ENCODE data around the gene AKR1C1. TPM values are rescaled to one million over a fixed set of nuclear protein-coding genes. Genes with fewer than 3 reads are reported as not detected.
"Not testable (repeated sequence)": the region's sequence is repeated elsewhere in the genome, so short reads cannot be mapped to it uniquely, and the experiment has no call there.

The AKR1C1 gene
- polyA plus RNA-seq (2013): 8.9 TPM

- H3K4me1 ChIP-seq (ENCODE audit: control extremely low read depth in 1 of 4, control insufficient read depth in 4 of 4, insufficient read depth in 4 of 4, low read length in 3 of 4); H3K9me3 ChIP-seq (ENCODE audit: control extremely low read depth in 1 of 5, control insufficient read depth in 4 of 5, insufficient read depth in 2 of 5, low read depth in 1 of 5, low read length in 4 of 5); H3K27me3 ChIP-seq (replicated peaks in 2 of 5; ENCODE audit: control insufficient read depth in 4 of 5, insufficient read depth in 5 of 5, low read length in 4 of 5); CTCF ChIA-PET; POLR2A ChIA-PET; H3K36me3 ChIP-seq (ENCODE audit: control insufficient read depth in 4 of 4, insufficient read depth in 4 of 4, low read length in 3 of 4); H3K4me3 ChIP-seq (ENCODE audit: control insufficient read depth in 1 of 7, extremely low read depth in 1 of 7, insufficient read depth in 4 of 7, low read depth in 2 of 7, low read length in 6 of 7); H3K27ac ChIP-seq (ENCODE audit: insufficient read depth in 1 of 2, low read depth in 1 of 2, low read length in 2 of 2, poor library complexity in 1 of 2, severe bottlenecking in 2 of 2): not testable (repeated sequence)
- peak in 1 of 3 donors; percentile 41 for DNase-seq
- WGBS (ENCODE audit: insufficient coverage): no CpG with 5 or more reads among the region's 7 CpGs
Observed at GRCh38 chr10:4962876-4963814, at the start of gene AKR1C1. Gene AKR1C1, plus strand, starts transcription at chr10:4963415. Its CDS starts 30 bp downstream, at chr10:4963445.

- no peaks in the 10 kb centered on the region for H3K27me3 ChIP-seq (replicated peaks in 2 of 5; ENCODE audit: control insufficient read depth in 4 of 5, insufficient read depth in 5 of 5, low read length in 4 of 5)
- POLR2A ChIA-PET: no interaction called here
- 93% methylated on average over 2 of the region's 6 CpGs for WGBS (ENCODE audit: insufficient coverage)
- H3K27ac ChIP-seq (ENCODE audit: insufficient read depth in 1 of 2, low read depth in 1 of 2, low read length in 2 of 2, poor library complexity in 1 of 2, severe bottlenecking in 2 of 2): no peak overlapping the region
- CTCF ChIA-PET: no interaction called here
- peaks cover 0 to 4% (median 0%) of the 10 kb centered on the region in 5 experiments for H3K9me3 ChIP-seq (ENCODE audit: control extremely low read depth in 1 of 5, control insufficient read depth in 4 of 5, insufficient read depth in 2 of 5, low read depth in 1 of 5, low read length in 4 of 5)
- no peak for DNase-seq
- no peak overlapping the region for H3K4me3 ChIP-seq (ENCODE audit: control insufficient read depth in 1 of 7, extremely low read depth in 1 of 7, insufficient read depth in 4 of 7, low read depth in 2 of 7, low read length in 6 of 7)
- no peaks in the 10 kb centered on the region for H3K4me1 ChIP-seq (ENCODE audit: control extremely low read depth in 1 of 4, control insufficient read depth in 4 of 4, insufficient read depth in 4 of 4, low read length in 3 of 4)
- peaks cover 0 to 6% (median 3%) of the 10 kb centered on the region in 4 experiments for H3K36me3 ChIP-seq (ENCODE audit: control insufficient read depth in 4 of 4, insufficient read depth in 4 of 4, low read length in 3 of 4)
Observed at GRCh38 chr10:4914213-4914850, 48.9 kb upstream of the AKR1C1 start.

DNA sequence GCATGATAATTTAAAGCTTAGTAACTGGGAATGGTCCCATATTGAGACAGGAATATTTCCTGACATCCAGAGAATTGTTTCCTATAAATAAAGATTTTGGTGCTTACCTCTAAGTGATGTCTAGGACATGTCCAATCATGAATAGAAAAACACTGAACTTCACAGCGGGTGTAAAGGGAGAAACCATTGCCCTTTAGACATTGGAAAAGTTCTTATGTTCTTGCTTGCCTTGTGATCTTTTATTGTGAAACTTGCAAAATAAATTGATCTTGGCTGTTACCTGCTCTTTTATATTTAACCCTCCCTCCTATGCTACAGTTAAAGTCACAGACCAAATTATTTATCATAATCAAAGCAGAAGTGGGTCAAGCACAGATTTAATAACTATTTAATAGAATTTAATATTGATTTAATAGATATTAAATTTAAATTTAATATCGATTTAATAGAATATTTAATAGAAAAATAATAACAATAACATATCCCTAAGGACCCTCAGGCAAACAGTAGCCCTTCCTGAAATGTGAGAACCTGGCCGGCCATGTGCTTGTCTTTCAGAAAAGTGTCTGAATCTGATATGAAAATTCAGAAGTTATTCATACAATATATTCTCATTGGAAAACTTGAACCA lies 47.0 kb upstream of the AKR1C1 start:
- H3K9me3 ChIP-seq (ENCODE audit: control extremely low read depth in 1 of 5, control insufficient read depth in 4 of 5, insufficient read depth in 2 of 5, low read depth in 1 of 5, low read length in 4 of 5): no peaks in the 10 kb centered on the region
- WGBS (ENCODE audit: insufficient coverage): 100% methylated on average over 1 of the region's 3 CpGs
- CTCF ChIA-PET: interaction anchor here (0.6 kb wide), 1 partner anchor 711 kb away, joined by 3 read pairs; no protein-coding TSS in a partner anchor
- POLR2A ChIA-PET: no interaction called here
- H3K36me3 ChIP-seq (ENCODE audit: control insufficient read depth in 4 of 4, insufficient read depth in 4 of 4, low read length in 3 of 4): peaks cover 0 to 3% (median under 1%) of the 10 kb centered on the region in 4 experiments
- DNase-seq: no peak
- no peak overlapping the region for H3K27ac ChIP-seq (ENCODE audit: insufficient read depth in 1 of 2, low read depth in 1 of 2, low read length in 2 of 2, poor library complexity in 1 of 2, severe bottlenecking in 2 of 2)
- H3K27me3 ChIP-seq (replicated peaks in 2 of 5; ENCODE audit: control insufficient read depth in 4 of 5, insufficient read depth in 5 of 5, low read length in 4 of 5): no peaks in the 10 kb centered on the region
- no peaks in the 10 kb centered on the region for H3K4me1 ChIP-seq (ENCODE audit: control extremely low read depth in 1 of 4, control insufficient read depth in 4 of 4, insufficient read depth in 4 of 4, low read length in 3 of 4)
- H3K4me3 ChIP-seq (ENCODE audit: control insufficient read depth in 1 of 7, extremely low read depth in 1 of 7, insufficient read depth in 4 of 7, low read depth in 2 of 7, low read length in 6 of 7): no peak overlapping the region

DNA sequence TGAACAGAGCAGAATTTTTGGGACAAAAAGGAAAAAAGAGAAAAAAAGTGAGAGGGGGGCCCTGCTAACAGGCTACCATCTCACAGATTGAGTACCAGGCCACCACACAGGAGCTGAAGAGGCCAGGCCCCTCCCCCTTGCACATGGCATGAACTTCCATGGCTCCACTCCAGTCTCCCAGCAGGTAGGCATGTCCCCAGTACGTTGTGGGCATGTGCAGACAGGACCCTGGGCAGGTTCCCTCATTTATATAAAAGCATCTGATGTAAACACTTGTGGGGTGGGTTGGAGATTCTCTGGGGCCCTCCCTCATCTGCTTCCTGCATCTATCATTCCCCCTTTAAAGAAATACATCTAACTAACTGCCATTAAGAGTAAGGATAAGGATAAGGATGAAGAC lies 45.0 kb upstream of the AKR1C1 start:
- CTCF ChIA-PET: no interaction called here
- POLR2A ChIA-PET: no interaction called here
- WGBS (ENCODE audit: insufficient coverage): no CpG with 5 or more reads among the region's 1 CpG
- Histone ChIP-seq H3K27me3 (replicated peaks in 2 of 5; ENCODE audit: control insufficient read depth in 4 of 5, insufficient read depth in 5 of 5, low read length in 4 of 5) (no peaks in the 10 kb centered on the region), H3K4me1 (ENCODE audit: control extremely low read depth in 1 of 4, control insufficient read depth in 4 of 4, insufficient read depth in 4 of 4, low read length in 3 of 4) (no peaks in the 10 kb centered on the region), H3K9me3 (ENCODE audit: control extremely low read depth in 1 of 5, control insufficient read depth in 4 of 5, insufficient read depth in 2 of 5, low read depth in 1 of 5, low read length in 4 of 5) (no peaks in the 10 kb centered on the region), H3K36me3 (ENCODE audit: control insufficient read depth in 4 of 4, insufficient read depth in 4 of 4, low read length in 3 of 4) (peaks cover 0 to 3% (median 0%) of the 10 kb centered on the region in 4 experiments), H3K27ac (ENCODE audit: insufficient read depth in 1 of 2, low read depth in 1 of 2, low read length in 2 of 2, poor library complexity in 1 of 2, severe bottlenecking in 2 of 2) (no peak overlapping the region), H3K4me3 (ENCODE audit: control insufficient read depth in 1 of 7, extremely low read depth in 1 of 7, insufficient read depth in 4 of 7, low read depth in 2 of 7, low read length in 6 of 7) (no peak overlapping the region)
- no peak for DNase-seq

DNA sequence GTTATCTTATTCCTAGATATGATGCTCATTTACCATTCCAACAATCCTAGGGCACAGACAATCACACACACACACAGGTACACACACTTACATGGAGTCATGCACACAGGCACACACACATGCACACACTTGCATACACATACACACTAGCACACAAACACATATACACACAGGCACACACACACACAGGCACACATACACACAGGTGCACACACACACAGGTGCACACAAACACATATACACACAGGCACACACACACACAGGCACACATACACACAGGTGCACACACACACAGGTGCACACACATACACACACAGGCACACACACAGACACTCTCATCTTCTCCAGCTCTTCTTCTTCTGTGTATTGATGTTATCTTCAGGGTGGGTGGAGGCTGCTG lies 38.7 kb upstream of the AKR1C1 start:
- POLR2A ChIA-PET; H3K4me1 ChIP-seq (ENCODE audit: control extremely low read depth in 1 of 4, control insufficient read depth in 4 of 4, insufficient read depth in 4 of 4, low read length in 3 of 4); H3K27me3 ChIP-seq (replicated peaks in 2 of 5; ENCODE audit: control insufficient read depth in 4 of 5, insufficient read depth in 5 of 5, low read length in 4 of 5); H3K36me3 ChIP-seq (ENCODE audit: control insufficient read depth in 4 of 4, insufficient read depth in 4 of 4, low read length in 3 of 4); DNase-seq; CTCF ChIA-PET; H3K4me3 ChIP-seq (ENCODE audit: control insufficient read depth in 1 of 7, extremely low read depth in 1 of 7, insufficient read depth in 4 of 7, low read depth in 2 of 7, low read length in 6 of 7); H3K27ac ChIP-seq (ENCODE audit: insufficient read depth in 1 of 2, low read depth in 1 of 2, low read length in 2 of 2, poor library complexity in 1 of 2, severe bottlenecking in 2 of 2): not testable (repeated sequence)
- peaks cover 0 to 17% (median 0%) of the 10 kb centered on the region in 5 experiments for H3K9me3 ChIP-seq (ENCODE audit: control extremely low read depth in 1 of 5, control insufficient read depth in 4 of 5, insufficient read depth in 2 of 5, low read depth in 1 of 5, low read length in 4 of 5)

GRCh38 chr10:4926400-4926799 lies 36.8 kb upstream of the AKR1C1 start:
- Histone ChIP-seq H3K36me3 (ENCODE audit: control insufficient read depth in 4 of 4, insufficient read depth in 4 of 4, low read length in 3 of 4) (peaks cover 0 to 5% (median 0%) of the 10 kb centered on the region in 4 experiments), H3K4me3 (ENCODE audit: control insufficient read depth in 1 of 7, extremely low read depth in 1 of 7, insufficient read depth in 4 of 7, low read depth in 2 of 7, low read length in 6 of 7) (no peak overlapping the region), H3K9me3 (ENCODE audit: control extremely low read depth in 1 of 5, control insufficient read depth in 4 of 5, insufficient read depth in 2 of 5, low read depth in 1 of 5, low read length in 4 of 5) (peaks cover 0 to 17% (median 0%) of the 10 kb centered on the region in 5 experiments), H3K27ac (ENCODE audit: insufficient read depth in 1 of 2, low read depth in 1 of 2, low read length in 2 of 2, poor library complexity in 1 of 2, severe bottlenecking in 2 of 2) (no peak overlapping the region), H3K4me1 (ENCODE audit: control extremely low read depth in 1 of 4, control insufficient read depth in 4 of 4, insufficient read depth in 4 of 4, low read length in 3 of 4) (peaks cover 0 to 4% (median 2%) of the 10 kb centered on the region in 4 experiments), H3K27me3 (replicated peaks in 2 of 5; ENCODE audit: control insufficient read depth in 4 of 5, insufficient read depth in 5 of 5, low read length in 4 of 5) (no peaks in the 10 kb centered on the region)
- no peak for DNase-seq
- ChIA-PET POLR2A (no interaction called here), CTCF (no interaction called here)

DNA sequence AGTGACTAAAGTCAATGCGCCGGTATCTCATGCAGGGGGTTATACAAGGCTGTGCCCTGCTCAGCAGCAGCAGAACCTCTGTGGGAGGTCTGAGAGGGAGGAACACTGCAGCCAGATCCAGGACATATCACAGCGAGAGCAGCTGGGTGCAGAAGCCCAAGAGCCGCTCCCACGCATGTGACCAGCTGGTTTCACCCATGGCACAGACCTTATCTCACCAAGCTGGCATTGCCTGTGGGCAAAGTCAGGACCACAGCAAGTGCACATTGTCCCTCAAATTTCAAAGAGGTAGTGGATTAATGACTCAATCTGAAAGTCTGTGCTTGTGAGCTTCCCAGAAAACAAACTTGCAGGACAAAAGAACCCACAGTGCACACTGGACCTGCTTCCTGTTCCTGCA lies 31.6 kb upstream of the AKR1C1 start:
- WGBS (ENCODE audit: insufficient coverage): 13% methylated on average over 5 of the region's 5 CpGs
- H3K4me3 ChIP-seq (ENCODE audit: control insufficient read depth in 1 of 7, extremely low read depth in 1 of 7, insufficient read depth in 4 of 7, low read depth in 2 of 7, low read length in 6 of 7): no peak overlapping the region
- no peaks in the 10 kb centered on the region for H3K36me3 ChIP-seq (ENCODE audit: control insufficient read depth in 4 of 4, insufficient read depth in 4 of 4, low read length in 3 of 4)
- peaks cover 0 to 15% (median 7%) of the 10 kb centered on the region in 4 experiments for H3K4me1 ChIP-seq (ENCODE audit: control extremely low read depth in 1 of 4, control insufficient read depth in 4 of 4, insufficient read depth in 4 of 4, low read length in 3 of 4)
- H3K27me3 ChIP-seq (replicated peaks in 2 of 5; ENCODE audit: control insufficient read depth in 4 of 5, insufficient read depth in 5 of 5, low read length in 4 of 5): no peaks in the 10 kb centered on the region
- no peak overlapping the region for H3K27ac ChIP-seq (ENCODE audit: insufficient read depth in 1 of 2, low read depth in 1 of 2, low read length in 2 of 2, poor library complexity in 1 of 2, severe bottlenecking in 2 of 2)
- DNase-seq: peak; percentile 38 to 91 (median 91)
- CTCF ChIA-PET: no interaction called here
- peaks cover 0 to 10% (median 0%) of the 10 kb centered on the region in 5 experiments for H3K9me3 ChIP-seq (ENCODE audit: control extremely low read depth in 1 of 5, control insufficient read depth in 4 of 5, insufficient read depth in 2 of 5, low read depth in 1 of 5, low read length in 4 of 5)
- POLR2A ChIA-PET: no interaction called here
